ENCODE data around the gene SORD.

GRCh38 chr15:45106002-45106790 is 83.2 kb downstream of the SORD start:
- TF ChIP-seq, protein P1, sequence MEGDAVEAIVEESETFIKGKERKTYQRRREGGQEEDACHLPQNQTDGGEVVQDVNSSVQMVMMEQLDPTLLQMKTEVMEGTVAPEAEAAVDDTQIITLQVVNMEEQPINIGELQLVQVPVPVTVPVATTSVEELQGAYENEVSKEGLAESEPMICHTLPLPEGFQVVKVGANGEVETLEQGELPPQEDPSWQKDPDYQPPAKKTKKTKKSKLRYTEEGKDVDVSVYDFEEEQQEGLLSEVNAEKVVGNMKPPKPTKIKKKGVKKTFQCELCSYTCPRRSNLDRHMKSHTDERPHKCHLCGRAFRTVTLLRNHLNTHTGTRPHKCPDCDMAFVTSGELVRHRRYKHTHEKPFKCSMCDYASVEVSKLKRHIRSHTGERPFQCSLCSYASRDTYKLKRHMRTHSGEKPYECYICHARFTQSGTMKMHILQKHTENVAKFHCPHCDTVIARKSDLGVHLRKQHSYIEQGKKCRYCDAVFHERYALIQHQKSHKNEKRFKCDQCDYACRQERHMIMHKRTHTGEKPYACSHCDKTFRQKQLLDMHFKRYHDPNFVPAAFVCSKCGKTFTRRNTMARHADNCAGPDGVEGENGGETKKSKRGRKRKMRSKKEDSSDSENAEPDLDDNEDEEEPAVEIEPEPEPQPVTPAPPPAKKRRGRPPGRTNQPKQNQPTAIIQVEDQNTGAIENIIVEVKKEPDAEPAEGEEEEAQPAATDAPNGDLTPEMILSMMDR (IDR thresholded peaks at IDR 0.05 in 2 of 3, conservative IDR thresholded peaks at IDR 0.05 in 1 of 3; ENCODE audit: borderline replicate concordance in 1 of 3, insufficient read depth in 1 of 3, low read depth in 2 of 3, low read length in 2 of 3) = no peak
- TF ChIP-seq EZH2phosphoT487 (IDR thresholded peaks at IDR 0.05; ENCODE audit: borderline replicate concordance) = no peak
- TF ChIP-seq POLR2A (IDR thresholded peaks at IDR 0.05; ENCODE audit: borderline replicate concordance, extremely low read depth, insufficient read depth, insufficient read length) = no peak
- no peak for TF ChIP-seq SIN3A (IDR thresholded peaks at IDR 0.05; ENCODE audit: low read depth)
- no peak for TF ChIP-seq ZNF274 (IDR thresholded peaks at IDR 0.05; ENCODE audit: low read depth, low read length)
- no peak for TF ChIP-seq CBX3 (IDR thresholded peaks at IDR 0.05; ENCODE audit: low read depth)
- no peak for TF ChIP-seq REST (IDR thresholded peaks at IDR 0.05; ENCODE audit: low read depth)
- no peak for TF ChIP-seq JUND (IDR thresholded peaks at IDR 0.05)
- TF ChIP-seq YY1 (IDR thresholded peaks at IDR 0.05; ENCODE audit: extremely low read depth, insufficient replicate concordance, low read depth, low read length) = no peak
- no peak for TF ChIP-seq MAX (IDR thresholded peaks at IDR 0.05)
- no peak for TF ChIP-seq EZH2 (IDR thresholded peaks at IDR 0.05)

All from HCT116 (cell line).